Measurements from ENCODE around the gene ZNF2. TPM values are rescaled to one million over a fixed set of nuclear protein-coding genes. Genes with fewer than 3 reads are reported as not detected.
"Not testable (repeated sequence)": the region's sequence is repeated elsewhere in the genome, so short reads cannot be mapped to it uniquely, and the experiment has no call there.

The ZNF2 gene
- total RNA-seq: 1.7 TPM

DNA sequence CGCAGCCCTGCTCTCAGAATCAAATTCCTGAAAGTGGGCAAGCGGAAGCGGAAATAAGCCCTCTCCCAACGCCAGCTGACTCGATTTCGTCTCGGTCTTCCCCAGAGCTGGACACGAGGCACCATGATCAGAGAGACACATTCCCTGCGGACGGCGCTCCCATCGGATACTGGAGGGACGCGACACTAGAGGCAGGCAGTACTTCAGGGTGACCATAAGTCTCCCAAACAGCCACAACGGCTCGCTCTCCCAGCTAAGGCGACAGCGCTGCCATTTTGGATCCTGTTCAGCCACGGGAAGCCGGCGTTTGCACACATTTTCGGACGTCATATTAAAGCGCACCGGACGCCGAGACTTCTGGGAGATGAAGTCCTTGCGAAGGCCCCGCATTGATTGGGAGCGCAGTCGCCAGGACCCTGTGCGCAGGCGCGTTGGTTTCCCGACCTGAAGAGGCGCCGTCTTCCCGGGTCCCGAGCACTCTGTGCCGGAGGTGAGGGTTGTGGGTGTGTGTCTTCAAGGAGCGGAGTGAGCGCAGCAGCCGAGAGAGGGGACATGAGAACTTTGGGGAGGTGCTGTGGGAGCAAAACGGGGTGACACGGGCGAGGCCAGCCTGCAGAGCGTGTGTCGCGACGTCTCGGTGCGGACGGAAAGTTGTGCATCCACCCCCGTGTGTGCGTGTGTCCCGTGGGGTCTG lies at the start of gene ZNF2:
ZNF2 (plus strand) TSS at position 439 of the 694 bp plus-strand sequence. CDS start 10,418 bp downstream, outside the sequence.
- peak; percentile 96 for ATAC-seq

DNA sequence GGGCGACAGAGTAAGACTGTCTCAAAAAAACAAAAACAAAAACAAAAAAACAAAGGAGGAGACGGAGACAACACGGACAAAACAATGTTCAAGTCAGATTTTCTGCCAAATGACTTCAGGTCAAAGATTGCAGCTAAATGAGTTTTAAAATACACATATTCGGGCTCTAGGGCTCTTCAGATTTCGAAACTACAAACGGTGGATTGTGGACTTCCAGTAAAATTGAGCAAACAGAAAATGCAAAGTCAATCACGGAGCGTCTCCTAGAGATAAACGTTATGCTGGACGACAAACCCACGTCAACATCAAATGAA lies 44.6 kb upstream of the ZNF2 start:
- ATAC-seq: peak; percentile 63
- no peak for DNase-seq (ENCODE audit: low spot score)

More for the DNA sequence above, at the start of gene ZNF2:
- DNase-seq (ENCODE audit: low spot score): peak; percentile 99

DNA sequence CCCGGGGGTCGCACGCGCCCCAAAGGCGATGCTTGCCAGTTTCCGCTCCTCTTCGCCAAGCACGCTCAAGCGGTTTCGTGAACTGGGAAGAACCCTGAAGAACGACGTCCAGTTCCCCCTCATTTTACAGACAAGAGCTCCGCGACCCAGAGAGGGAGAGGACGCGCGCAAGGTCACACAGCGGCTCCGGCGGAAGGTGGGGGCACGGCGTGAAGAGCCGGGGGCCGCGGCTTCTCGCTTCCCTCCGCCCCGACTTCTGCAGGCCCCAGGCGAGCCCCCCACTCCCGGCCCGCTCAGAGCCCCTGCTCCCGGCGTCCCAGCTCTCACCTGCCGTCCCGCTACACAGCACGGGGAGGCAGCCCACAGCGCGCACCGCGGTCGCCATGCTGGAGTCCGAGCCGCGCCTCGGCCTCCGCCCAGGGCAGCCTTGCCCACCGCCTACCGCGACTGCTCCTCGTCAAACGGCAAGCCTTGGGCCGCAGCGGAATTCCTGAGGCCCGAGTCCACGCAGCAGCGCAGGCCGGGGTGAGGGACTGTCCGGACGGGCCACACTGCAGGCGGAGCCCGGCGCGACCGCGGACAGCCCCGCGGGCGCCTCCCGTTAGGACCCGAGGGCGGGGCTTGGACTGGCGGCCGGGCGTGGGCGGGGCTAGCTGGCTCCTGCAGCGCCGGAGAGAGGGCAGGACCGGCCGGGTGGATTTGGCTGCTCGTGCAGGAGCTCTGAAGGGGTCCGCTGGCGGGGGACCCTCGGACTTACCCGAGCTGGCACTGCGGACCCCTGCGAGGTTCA lies 44.0 kb upstream of the ZNF2 start, which contains the start of gene MRPS5:
MRPS5 (minus strand) TSS at position 402 of the 790 bp plus-strand sequence; CDS start at position 385, 17 bp downstream.
- peak; percentile 97 for ATAC-seq
- peak; percentile 90 for DNase-seq (ENCODE audit: low spot score)

DNA sequence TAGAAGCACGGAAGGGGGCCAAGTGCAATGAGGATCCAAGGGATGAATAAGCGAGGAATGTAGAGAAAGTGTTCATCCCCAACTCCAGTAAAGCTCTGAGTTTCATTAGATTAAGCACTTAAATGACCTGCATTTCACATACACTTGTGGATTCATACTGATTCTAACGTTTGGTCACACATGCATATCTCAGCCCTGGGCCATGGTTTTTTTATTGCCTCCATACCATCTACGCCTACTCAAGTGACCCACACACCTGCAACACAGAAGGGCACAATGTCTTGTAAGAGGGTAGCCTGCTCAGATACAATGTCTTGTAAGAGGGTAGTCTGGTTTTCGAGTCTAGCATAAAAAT lies 43.4 kb upstream of the ZNF2 start:
- DNase-seq (ENCODE audit: low spot score): no peak
- no peak for ATAC-seq

DNA sequence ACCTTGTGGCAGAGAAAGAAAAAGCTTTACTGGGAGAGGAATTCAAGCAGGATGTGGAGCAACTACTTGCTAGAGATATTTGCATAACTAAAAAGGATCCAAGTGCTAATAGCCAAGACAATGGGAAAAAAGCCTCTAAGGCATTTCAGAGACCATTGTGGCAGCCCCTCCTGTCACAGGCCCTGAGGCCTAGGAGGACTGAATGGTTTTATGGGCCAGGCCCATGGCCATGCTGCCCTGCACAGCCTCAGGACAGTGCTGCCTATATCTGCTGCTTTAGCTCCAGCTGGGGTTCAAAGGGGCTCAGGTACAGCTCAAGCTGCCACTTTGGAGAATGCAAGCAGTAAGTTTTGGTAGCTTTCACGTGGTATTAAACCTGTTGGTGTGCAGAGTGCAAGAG lies 26.9 kb upstream of the ZNF2 start:
- ATAC-seq: no peak
- DNase-seq (ENCODE audit: low spot score): no peak

DNA sequence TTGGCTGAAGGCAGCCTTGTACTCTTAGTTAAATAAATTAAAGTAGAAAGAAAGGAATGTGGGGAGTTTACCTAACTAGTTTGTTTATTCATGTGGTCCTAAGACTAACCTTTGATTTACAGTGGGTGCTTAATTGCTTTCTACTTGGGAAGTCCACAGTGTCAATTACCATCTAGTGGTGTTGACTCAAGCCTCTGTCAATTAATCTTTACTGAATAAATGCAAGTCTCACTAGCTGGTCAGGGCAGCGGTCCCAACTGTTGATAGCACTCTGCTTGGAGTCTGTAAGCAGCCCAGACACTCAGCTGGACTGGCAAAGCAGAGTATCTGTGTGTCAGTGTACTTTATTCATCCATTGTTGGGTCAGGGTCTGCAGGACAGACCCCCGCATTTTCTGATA lies 21.8 kb upstream of the ZNF2 start:
- no peak for DNase-seq (ENCODE audit: low spot score)
- no peak for ATAC-seq

DNA sequence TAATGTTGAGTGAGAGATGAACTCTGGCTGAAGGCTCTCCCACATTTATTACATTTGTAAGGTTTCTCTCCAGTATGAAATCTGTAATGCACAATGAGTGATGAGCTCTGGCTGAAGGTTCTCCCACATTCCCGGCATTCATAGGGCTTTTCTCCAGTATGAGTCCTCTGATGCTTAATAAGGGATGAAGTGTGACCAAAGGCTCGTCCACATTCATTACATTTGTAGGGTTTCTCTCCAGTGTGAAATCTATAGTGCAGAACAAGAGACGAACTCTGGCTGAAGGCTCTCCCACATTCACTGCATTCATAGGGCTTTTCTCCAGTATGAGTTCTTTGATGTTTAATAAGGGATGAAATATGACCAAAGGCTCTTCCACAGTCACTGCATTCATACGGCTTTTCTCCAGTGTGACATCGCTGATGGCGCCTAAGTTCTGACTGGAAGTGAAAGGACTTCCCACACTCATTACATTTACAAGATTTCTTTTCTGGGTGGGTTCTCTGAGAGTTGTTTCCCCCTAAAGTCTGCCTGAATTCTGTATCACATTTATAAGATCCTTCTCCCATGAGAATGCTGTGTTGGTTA lies 16.1 kb upstream of the ZNF2 start:
- no peak for DNase-seq (ENCODE audit: low spot score)
- no peak for ATAC-seq

DNA sequence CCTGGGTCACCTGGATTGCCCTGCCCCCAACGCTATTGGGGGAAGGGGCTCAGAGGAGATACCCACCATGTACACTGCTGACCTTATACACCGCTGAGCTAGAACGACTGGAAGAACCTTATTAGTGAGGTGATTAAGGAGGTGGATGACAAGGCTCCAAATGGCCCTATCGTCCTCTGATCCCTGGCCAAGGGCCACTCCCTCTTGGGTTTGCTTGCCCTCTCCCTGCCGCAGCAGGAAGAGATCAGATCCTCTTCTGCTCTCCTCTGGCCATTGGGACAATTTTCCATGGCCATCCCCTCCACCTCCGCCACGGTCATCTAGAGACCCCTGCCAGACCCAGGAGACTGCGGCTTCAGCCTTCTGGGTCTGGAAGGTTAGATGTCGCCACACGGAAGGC lies 7.2 kb upstream of the ZNF2 start:
- ATAC-seq: no peak
- no peak for DNase-seq (ENCODE audit: low spot score)

DNA sequence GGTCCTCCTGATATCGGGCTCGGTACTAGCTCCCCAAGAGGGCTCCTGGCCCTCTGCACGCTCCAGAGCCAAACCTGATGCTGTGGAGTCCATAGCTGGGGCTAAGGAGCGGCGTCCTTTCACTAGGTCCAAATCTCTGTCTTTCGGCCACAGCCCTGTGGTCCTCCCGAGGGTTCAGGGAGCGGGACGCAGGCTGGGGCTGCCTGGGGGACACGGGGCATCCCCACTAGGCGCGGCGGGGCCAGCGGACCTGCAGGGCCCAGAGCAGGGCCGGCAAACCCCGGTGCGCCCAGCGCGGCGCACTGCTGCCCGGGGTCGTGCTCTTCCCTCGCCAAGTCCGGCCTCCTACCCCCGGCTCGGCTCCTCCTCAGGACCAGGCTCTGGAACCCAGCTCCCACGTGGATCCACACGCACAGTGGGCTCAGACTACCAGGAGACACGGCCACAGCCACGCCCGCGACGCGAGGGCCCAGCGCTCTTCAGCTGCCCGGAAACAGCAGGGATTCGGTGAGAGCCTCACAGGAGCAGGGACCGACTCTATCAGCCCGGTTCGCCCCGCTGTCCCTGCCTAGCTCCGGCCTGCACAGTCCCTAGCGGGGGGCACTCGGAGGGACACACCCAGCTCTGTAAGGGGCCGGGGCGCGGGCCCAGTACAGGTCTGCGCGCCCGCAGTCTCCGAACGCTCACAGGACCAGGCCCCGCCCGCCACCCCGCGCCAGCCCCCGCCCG lies 6.6 kb upstream of the ZNF2 start:
- ATAC-seq: peak; percentile 67

DNA sequence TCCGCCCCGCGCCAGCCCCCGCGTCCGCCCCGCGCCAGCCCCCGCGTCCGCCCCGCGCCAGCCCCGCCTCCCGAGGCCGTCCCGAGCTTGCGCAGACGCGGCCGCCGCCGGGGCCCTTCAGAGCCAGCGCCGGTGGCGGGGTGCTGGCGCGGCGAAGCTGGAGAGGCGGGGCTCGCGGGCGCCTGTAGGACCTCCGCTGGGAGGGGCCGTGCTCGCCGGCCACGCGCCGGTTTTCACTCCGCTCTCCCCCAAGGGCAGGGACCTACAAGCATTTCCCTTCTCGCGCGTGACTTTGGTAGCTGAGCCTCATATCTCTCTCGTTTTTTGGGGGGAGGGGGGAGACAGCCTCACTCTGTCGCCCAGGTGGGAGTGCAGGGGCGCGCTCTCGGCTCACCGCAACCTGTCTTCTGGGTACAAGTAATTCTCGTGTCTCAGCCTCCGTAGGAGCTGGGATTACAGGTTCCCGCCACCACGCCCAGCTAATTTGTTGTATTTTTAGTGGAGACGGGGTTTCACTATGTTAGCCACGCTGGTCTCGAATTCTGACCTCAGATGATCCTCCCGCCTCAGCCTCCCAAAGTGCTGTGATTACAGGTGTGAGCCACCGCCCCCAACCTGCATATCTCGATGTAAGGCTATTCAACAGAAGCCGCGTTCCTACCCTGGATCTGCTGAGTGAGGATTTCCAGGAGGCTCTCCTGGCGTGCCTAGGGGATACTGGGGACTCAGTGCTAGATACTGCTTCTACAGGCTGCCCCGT lies 5.7 kb upstream of the ZNF2 start, which contains the start of gene ZNF514:
ZNF514 (minus strand) TSS at position 159 of the 760 bp plus-strand sequence. CDS start 6,595 bp downstream, outside the sequence.
- peak; percentile 94 for ATAC-seq
- DNase-seq (ENCODE audit: low spot score): peak; percentile 76

More for the DNA sequence above, 6.6 kb upstream of the ZNF2 start:
- peak; percentile 64 for DNase-seq (ENCODE audit: low spot score)

DNA sequence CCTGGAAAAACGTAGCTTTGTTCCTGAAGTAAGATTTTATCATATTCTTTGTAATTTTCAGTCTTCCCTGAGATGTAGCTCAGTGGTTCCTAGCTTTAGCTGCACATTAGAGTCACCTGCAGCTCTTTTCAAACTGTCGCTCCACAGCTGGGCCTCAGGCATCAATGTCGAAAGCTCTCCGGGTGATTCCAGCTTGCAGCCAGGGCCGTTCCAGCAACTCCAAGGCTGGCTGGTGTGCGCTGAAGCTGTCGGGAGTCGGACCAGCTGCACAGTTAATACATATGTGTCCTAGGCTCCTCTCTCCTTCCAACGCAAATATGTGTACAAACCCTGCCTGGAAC lies 609 bp upstream of the ZNF2 start:
- ATAC-seq (no peak), DNase-seq (ENCODE audit: low spot score) (no peak)

DNA sequence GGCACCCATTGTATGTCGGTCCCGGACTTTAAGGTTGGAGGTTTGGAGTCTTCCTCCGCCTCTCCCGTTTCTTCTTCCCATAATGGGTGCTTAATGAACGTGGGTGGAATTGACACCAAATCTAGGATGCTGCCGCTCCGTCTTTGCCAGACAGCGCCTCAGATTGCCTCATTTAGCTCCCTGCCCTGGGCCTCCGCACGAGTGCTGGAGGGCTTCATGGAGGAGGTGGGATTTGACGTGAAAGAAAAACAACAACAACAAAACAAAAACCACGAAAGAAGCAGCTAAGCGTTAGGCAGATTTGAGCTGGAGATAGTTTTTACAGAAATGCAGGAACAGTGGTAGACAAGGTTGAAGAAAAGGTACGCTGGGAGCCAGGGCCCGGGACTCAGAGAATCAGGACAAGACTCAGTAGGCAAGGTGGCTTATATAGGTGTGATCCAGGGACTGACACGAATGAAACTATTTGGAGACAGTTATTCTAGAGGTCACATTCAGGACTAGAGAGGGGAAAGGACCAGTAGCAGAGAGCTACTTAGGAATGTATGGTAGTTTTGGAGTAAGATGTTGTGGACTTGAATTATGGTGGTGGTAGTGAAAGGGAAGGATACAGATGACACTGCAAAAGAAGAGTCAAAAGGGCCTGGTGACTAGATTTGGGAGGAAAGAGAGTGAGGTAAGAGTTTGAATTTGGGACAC lies 605 bp downstream of the ZNF2 start:
- ATAC-seq: peak; percentile 20
- DNase-seq (ENCODE audit: low spot score): no peak

DNA sequence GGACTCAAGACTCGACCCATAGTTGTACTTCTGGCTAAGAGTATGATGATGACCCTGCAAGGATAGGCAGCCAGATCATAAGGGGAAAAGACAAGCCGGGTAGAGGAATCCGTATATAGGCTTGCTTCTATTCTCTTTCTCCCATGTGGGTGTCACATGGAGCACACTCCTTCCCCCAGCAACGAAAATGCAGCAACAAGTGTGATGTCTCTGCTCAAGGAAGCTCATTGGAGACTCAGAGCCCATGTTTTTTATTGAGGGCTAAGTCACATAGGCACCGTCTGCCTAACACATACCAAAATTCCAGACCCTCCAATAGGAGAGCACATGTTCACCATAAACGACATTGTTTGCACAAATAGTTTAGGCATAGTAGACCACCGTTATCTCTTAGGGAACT lies 6.3 kb downstream of the ZNF2 start:
- DNase-seq (ENCODE audit: low spot score): no peak
- ATAC-seq: no peak

DNA sequence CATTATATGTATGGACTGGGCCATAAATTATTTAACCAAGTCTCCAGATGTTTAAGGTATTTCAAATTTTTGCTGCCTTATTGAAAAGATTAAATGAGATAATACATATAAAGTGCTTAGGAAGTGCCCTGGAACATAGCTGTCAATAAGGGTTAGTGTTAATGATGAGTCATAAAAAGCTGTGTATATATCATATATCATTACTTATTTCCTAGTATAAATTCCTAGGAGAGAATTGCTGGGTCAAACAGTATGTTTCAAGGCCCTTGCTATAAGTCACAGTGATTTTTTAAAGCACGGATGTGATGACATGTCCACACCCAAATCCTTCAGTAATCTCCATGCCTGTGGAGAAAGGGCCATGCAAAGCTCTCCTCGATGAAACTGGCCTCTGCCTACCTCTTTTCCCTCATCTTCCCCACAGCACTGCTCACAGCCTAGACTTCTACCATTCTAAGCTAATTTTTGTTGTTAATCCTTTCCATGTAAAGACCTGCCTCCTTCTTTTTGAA lies 8.5 kb downstream of the ZNF2 start:
- ATAC-seq: no peak

DNA sequence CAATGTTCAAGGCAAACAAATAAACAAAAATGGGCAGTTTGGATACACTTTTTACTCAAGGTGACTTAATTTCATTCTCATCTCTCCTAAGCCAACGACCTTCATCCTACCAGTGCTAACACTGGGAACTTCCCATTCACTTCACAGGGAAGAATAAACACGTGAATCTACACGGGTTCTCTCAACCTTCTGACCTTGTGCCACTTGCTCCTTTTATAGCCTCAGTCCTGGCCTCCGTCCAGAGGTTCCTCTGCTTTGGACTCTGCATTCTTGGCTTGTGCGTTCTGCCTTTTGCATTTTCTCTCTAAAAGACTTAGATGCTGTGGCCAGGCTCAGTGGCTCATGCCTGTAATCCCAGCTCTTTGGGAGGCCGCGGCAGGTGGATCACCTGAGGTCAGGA lies 13.8 kb downstream of the ZNF2 start:
- DNase-seq (ENCODE audit: low spot score) (peak; percentile 52), ATAC-seq (peak; percentile 67)

More for the DNA sequence above, 8.5 kb downstream of the ZNF2 start:
- no peak for DNase-seq (ENCODE audit: low spot score)

DNA sequence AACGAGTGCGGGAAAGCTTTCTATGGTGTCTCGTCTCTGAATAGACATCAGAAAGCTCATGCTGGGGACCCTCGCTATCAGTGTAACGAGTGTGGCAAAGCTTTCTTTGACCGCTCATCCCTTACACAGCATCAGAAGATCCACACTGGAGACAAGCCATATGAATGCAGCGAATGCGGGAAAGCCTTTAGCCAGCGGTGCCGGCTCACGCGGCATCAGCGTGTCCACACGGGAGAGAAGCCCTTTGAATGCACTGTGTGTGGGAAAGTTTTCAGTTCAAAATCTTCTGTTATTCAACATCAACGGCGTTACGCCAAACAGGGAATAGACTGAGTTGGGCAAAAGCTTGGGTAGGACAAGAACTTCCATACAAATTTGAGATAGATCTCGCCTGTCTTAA lies 16.2 kb downstream of the ZNF2 start:
- no peak for DNase-seq (ENCODE audit: low spot score)
- no peak for ATAC-seq

DNA sequence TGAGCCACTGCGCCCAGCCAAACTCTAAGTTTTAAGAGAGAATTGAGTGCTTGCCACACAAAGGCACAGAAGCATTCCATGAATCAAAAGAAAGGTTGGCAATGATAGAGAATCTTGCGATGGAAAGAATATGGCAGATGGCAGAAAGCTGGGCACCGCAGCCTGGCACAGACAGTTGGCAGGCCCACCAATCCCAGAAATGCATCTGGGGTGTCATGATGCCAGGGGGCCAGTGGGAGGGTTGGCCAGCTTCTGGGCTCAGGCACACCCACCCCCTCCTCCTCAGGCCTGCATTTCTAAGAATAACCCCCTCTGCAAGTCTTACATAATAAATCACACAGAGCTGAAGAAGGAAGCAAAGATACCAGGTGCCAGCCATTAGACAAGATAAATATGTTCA lies 19.6 kb downstream of the ZNF2 start:
- ATAC-seq (no peak), DNase-seq (ENCODE audit: low spot score) (no peak)

DNA sequence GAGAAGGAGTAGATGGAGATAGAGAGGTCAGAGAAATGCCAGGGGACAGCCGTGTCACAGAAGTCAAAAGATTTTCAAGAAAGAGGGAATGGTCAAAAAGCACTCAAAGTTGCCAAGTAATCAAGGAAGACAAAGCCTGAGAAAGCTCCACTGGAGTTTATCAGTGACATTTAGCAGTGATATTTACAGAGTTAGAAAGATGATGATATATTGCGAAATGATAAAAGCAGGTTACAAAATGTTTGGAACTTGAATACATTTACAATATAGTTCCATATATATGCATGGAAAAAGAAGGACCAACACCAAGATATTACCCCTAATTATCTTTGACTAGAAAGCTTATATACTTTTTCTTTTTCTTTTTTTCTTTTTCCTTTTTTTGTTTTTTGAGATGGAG lies 20.4 kb downstream of the ZNF2 start:
- DNase-seq (ENCODE audit: low spot score) (no peak), ATAC-seq (no peak)

DNA sequence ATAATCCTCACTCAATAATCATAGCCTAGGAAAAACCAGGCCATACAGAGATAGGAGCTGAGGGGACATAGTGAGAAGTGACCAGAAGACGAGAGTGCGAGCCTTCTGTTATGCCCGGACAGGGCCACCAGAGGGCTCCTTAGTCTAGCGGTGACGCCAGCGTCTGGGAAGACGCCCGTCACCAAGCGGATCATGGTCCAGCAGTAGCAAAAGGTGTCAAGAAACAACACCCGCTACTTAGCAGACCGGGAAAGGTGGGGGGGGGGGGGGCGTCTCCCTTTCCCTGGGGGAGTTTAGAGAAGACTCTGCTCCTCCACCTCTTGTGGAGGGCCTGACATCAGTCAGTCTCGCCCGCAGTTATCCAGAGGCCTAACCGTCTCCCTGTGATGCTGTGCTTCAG lies 27.3 kb downstream of the ZNF2 start:
- DNase-seq (ENCODE audit: low spot score): peak; percentile 59
- ATAC-seq: not testable (repeated sequence)

DNA sequence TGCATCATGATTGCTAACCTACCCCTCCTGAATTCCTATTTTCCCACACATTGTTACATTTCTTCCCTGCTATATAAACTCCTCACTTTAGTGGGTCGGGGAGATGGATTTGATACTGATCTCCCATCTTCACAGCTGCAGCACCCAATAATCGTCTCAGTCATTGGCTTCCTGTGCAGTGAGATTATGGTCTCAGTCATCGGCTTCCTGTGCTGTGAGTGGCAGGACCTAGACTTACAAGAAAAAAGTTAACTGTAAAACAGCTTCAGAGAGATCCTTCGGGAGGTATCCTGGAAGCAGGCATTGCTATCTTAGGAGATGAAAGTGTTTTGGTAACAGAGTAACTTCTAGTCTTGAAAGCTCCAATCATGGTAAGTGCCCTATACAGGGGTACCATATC lies 38.3 kb downstream of the ZNF2 start:
- no peak for DNase-seq (ENCODE audit: low spot score)
- no peak for ATAC-seq

Measured in left lobe of liver (tissue), 2 donors.